ENCODE data around the gene ARL4D. TPM values are rescaled to one million over a fixed set of nuclear protein-coding genes. Genes with fewer than 3 reads are reported as not detected.

ARL4D gene
- total and polyA plus RNA-seq, 2 of the 4 experiments (the other 2 are of a cell fraction): 12.5 to 30.7 TPM

- peak; percentile 51; the same call in 1 of the 2 replicates for TF ChIP-seq FOS (IDR thresholded peaks at IDR 0.05; ENCODE audit: low read depth, low read length)
Observed at GRCh38 chr17:43356999-43357398, 41.8 kb upstream of the ARL4D start (continued).

GRCh38 chr17:43359469-43360110 is 39.2 kb upstream of the ARL4D start:
- Histone ChIP-seq H3K4ac (ENCODE audit: low read depth, low read length) (peak overlapping the region; percentile 79; the same call in 1 of the 2 replicates), H2BK20ac (ENCODE audit: low read depth, low read length) (peak overlapping the region; percentile 32; the same call in 1 of the 2 replicates), H3K56ac (ENCODE audit: extremely low read depth, insufficient read depth, low read length) (peak overlapping the region; percentile 88), H2AK9ac (replicated peaks; ENCODE audit: low read depth, low read length, poor library complexity) (peak overlapping the region; percentile 16), H3K79me1 (ENCODE audit: low read depth in 1 of 2, low read length in 2 of 2) (peaks cover 0 to 25% of the 10 kb centered on the region in 2 experiments; a peak in 2 of 4 replicates), H3K23ac (ENCODE audit: low read depth, low read length) (peak overlapping the region; percentile 86), H4K5ac (ENCODE audit: low read depth, low read length) (peak overlapping the region; percentile 6), H3K9me1 (ENCODE audit: insufficient read depth, low read length) (peaks cover 7% of the 10 kb centered on the region), H3K4me2 (ENCODE audit: low read depth, low read length) (peak overlapping the region; percentile 80), H3K18ac (ENCODE audit: low read depth, low read length) (peak overlapping the region; percentile 22), H3K36me3 (ENCODE audit: control insufficient read depth, insufficient read depth, low read length) (no peaks in the 10 kb centered on the region), H3K4me3 (ENCODE audit: insufficient read depth, low read depth, low read length) (no peak overlapping the region; the same call in 1 of the 2 replicates), H3K27me3 (ENCODE audit: control insufficient read depth, insufficient read depth, low read length) (no peaks in the 10 kb centered on the region), H4K91ac (ENCODE audit: insufficient read depth, low read depth, low read length) (peak overlapping the region; percentile 68; the same call in 1 of the 2 replicates), H2BK120ac (ENCODE audit: low read depth, low read length) (peak overlapping the region; percentile 49), H3K9ac (ENCODE audit: low read depth, low read length) (peak overlapping the region; percentile 62; the same call in 1 of the 2 replicates), H2AFZ (replicated peaks; ENCODE audit: low read length, poor library complexity) (peak overlapping the region; percentile 29), H3K9me3 (ENCODE audit: control insufficient read depth, insufficient read depth, low read length) (no peaks in the 10 kb centered on the region), H3K4me1 (ENCODE audit: control insufficient read depth, insufficient read depth, low read length) (peaks cover 15% of the 10 kb centered on the region), H2AK5ac (ENCODE audit: low read depth, low read length) (peak overlapping the region; percentile 33), H3K14ac (replicated peaks; ENCODE audit: low read depth, low read length) (peak overlapping the region; percentile 81), H3K27ac (ENCODE audit: insufficient read depth, low read length) (peak overlapping the region; percentile 39; the same call in 1 of the 2 replicates), H2BK5ac (ENCODE audit: low read depth, low read length, poor library complexity, severe bottlenecking) (peak overlapping the region; percentile 93), H4K8ac (ENCODE audit: low read depth in 2 of 2, low read length in 2 of 2) (peak overlapping the region; percentile 17 to 70), H2BK15ac (ENCODE audit: low read depth, low read length) (peak overlapping the region; percentile 22; the same call in 2 of the 3 replicates), H4K20me1 (ENCODE audit: insufficient read depth, low read length) (peaks cover 5% of the 10 kb centered on the region; the same call in 1 of the 2 replicates)
- CTCF ChIA-PET: interaction anchor here (1.6 kb wide), 1 partner anchor 20 kb away, joined by 7 read pairs; no protein-coding TSS in a partner anchor
- intact Hi-C loops (cut with micrococcal nuclease): no loop called here
- ATAC-seq (ENCODE audit: low read depth) (no peak), DNase-seq (no peak)
- no TSS peak for BruUV-seq (replicated peaks)
- dilution Hi-C loops (cut with HindIII; ENCODE audit: low sequenced_read_pairs, unreplicated experiment): no loop called here
- POLR2A ChIA-PET (ENCODE audit: unreplicated experiment): interaction anchor here (1.8 kb wide), 1 partner anchor 9 kb away, joined by 16 read pairs; no protein-coding TSS in a partner anchor
- 60% methylated on average over 4 of the region's 17 CpGs; no CpG with 5 or more reads in 1 of the 2 experiments for WGBS, 2 experiments (ENCODE audit: extremely low coverage in 2 of 2, insufficient read length in 1 of 2)
- TF ChIP-seq MAFK (IDR thresholded peaks at IDR 0.05; ENCODE audit: low read depth, low read length) (no peak), SMC3 (IDR thresholded peaks at IDR 0.05; ENCODE audit: low read depth, low read length) (no peak), CEBPB (IDR thresholded peaks at IDR 0.05; ENCODE audit: low read depth, low read length) (no peak), BHLHE40 (IDR thresholded peaks at IDR 0.05; ENCODE audit: low read depth, low read length) (no peak), RAD21 (IDR thresholded peaks at IDR 0.05; ENCODE audit: low read length) (no peak), NFE2L2 (IDR thresholded peaks at IDR 0.05; ENCODE audit: low read depth, low read length) (no peak)
- in situ Hi-C loops (cut with MboI; ENCODE audit: low sequenced_read_pairs): loop anchor here (25.0 kb wide), 1 partner anchor 372 kb away; the partner anchor contains the start of genes PTGES3L, RPL27 and RUNDC1
